ENCODE results near the gene MYOM1.

- TF ChIP-seq, protein P1, sequence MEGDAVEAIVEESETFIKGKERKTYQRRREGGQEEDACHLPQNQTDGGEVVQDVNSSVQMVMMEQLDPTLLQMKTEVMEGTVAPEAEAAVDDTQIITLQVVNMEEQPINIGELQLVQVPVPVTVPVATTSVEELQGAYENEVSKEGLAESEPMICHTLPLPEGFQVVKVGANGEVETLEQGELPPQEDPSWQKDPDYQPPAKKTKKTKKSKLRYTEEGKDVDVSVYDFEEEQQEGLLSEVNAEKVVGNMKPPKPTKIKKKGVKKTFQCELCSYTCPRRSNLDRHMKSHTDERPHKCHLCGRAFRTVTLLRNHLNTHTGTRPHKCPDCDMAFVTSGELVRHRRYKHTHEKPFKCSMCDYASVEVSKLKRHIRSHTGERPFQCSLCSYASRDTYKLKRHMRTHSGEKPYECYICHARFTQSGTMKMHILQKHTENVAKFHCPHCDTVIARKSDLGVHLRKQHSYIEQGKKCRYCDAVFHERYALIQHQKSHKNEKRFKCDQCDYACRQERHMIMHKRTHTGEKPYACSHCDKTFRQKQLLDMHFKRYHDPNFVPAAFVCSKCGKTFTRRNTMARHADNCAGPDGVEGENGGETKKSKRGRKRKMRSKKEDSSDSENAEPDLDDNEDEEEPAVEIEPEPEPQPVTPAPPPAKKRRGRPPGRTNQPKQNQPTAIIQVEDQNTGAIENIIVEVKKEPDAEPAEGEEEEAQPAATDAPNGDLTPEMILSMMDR (IDR thresholded peaks at IDR 0.05; ENCODE audit: low read length), result no peak
- TF ChIP-seq EZH2 (optimal IDR thresholded peaks at IDR 0.05; ENCODE audit: low read depth, low read length), result no peak
- TF ChIP-seq EZH2phosphoT487 (IDR thresholded peaks at IDR 0.05; ENCODE audit: low read length), result no peak
These were observed 62.2 kb downstream of the MYOM1 start for GRCh38 chr18:3157606-3158005.

All from MM.1S (cell line).